ENCODE results near the gene SLC7A1.

GRCh38 chr13:29497137-29497654 lies 98.3 kb downstream of the SLC7A1 start:
- no peak for TF ChIP-seq CTCF (conservative IDR thresholded peaks at IDR 0.05)
- TF ChIP-seq EZH2 (IDR thresholded peaks at IDR 0.05; ENCODE audit: low read depth) = no peak
